ENCODE data around the gene TESMIN.

Gene TESMIN

GRCh38 chr11:68743539-68743938 is 7.8 kb downstream of the TESMIN start:
- no peak overlapping the region for H3K4me3 ChIP-seq (ENCODE audit: low read length)
- H3K4me1 ChIP-seq (ENCODE audit: low read length): no peaks in the 10 kb centered on the region
- H3K27ac ChIP-seq (ENCODE audit: low read length): no peak overlapping the region
- no peak overlapping the region for H3K4me2 ChIP-seq (ENCODE audit: low read depth, low read length)
- no peak for DNase-seq
- TF ChIP-seq EZH2phosphoT487 (IDR thresholded peaks at IDR 0.05; ENCODE audit: low read length): no peak
- no peak for TF ChIP-seq CTCF (IDR thresholded peaks at IDR 0.05; ENCODE audit: low read length)
- no peak for TF ChIP-seq EZH2 (optimal IDR thresholded peaks at IDR 0.05; ENCODE audit: low read depth, low read length)
- H3K79me2 ChIP-seq (ENCODE audit: low read length): no peaks in the 10 kb centered on the region
- H4K20me1 ChIP-seq (ENCODE audit: insufficient read depth, low read length): no peaks in the 10 kb centered on the region
- no peaks in the 10 kb centered on the region for H3K9me3 ChIP-seq (replicated peaks; ENCODE audit: insufficient read depth, low read length)
- no peaks in the 10 kb centered on the region for H3K27me3 ChIP-seq (replicated peaks; ENCODE audit: insufficient read depth, low read length)
- H3F3A ChIP-seq (ENCODE audit: insufficient read depth, low read length): no peaks in the 10 kb centered on the region
- no peak overlapping the region for H2AFZ ChIP-seq (ENCODE audit: low read length)
- no peak overlapping the region for H3K9ac ChIP-seq (ENCODE audit: low read length)
- H3K9me2 ChIP-seq (replicated peaks; ENCODE audit: insufficient read depth, low read length): no peaks in the 10 kb centered on the region
- H3K36me3 ChIP-seq (replicated peaks; ENCODE audit: insufficient read depth, low read length): no peaks in the 10 kb centered on the region

GRCh38 chr11:68741463-68741862 is 9.9 kb downstream of the TESMIN start:
- H3K9ac ChIP-seq (ENCODE audit: low read length): no peak overlapping the region
- H3K27me3 ChIP-seq (replicated peaks; ENCODE audit: insufficient read depth, low read length): no peaks in the 10 kb centered on the region
- no peaks in the 10 kb centered on the region for H3K36me3 ChIP-seq (replicated peaks; ENCODE audit: insufficient read depth, low read length)
- H2AFZ ChIP-seq (ENCODE audit: low read length): no peak overlapping the region
- H4K20me1 ChIP-seq (ENCODE audit: insufficient read depth, low read length): no peaks in the 10 kb centered on the region
- H3K79me2 ChIP-seq (ENCODE audit: low read length): no peaks in the 10 kb centered on the region
- no peak overlapping the region for H3K4me3 ChIP-seq (ENCODE audit: low read length)
- DNase-seq: no peak
- no peaks in the 10 kb centered on the region for H3K9me3 ChIP-seq (replicated peaks; ENCODE audit: insufficient read depth, low read length)
- no peak overlapping the region for H3K4me2 ChIP-seq (ENCODE audit: low read depth, low read length)
- no peaks in the 10 kb centered on the region for H3K9me2 ChIP-seq (replicated peaks; ENCODE audit: insufficient read depth, low read length)
- no peaks in the 10 kb centered on the region for H3F3A ChIP-seq (ENCODE audit: insufficient read depth, low read length)
- no peak overlapping the region for H3K27ac ChIP-seq (ENCODE audit: low read length)
- H3K4me1 ChIP-seq (ENCODE audit: low read length): no peaks in the 10 kb centered on the region
- TF ChIP-seq CTCF (IDR thresholded peaks at IDR 0.05; ENCODE audit: low read length): no peak

GRCh38 chr11:68735646-68736045 is 15.7 kb downstream of the TESMIN start:
- H3F3A ChIP-seq (ENCODE audit: insufficient read depth, low read length): no peaks in the 10 kb centered on the region
- no peaks in the 10 kb centered on the region for H3K79me2 ChIP-seq (ENCODE audit: low read length)
- no peaks in the 10 kb centered on the region for H3K27me3 ChIP-seq (replicated peaks; ENCODE audit: insufficient read depth, low read length)
- H4K20me1 ChIP-seq (ENCODE audit: insufficient read depth, low read length): no peaks in the 10 kb centered on the region
- H3K4me2 ChIP-seq (ENCODE audit: low read depth, low read length): no peak overlapping the region
- no peaks in the 10 kb centered on the region for H3K9me2 ChIP-seq (replicated peaks; ENCODE audit: insufficient read depth, low read length)
- no peak overlapping the region for H2AFZ ChIP-seq (ENCODE audit: low read length)
- no peak overlapping the region for H3K4me3 ChIP-seq (ENCODE audit: low read length)
- no peak overlapping the region for H3K9ac ChIP-seq (ENCODE audit: low read length)
- DNase-seq: no peak
- no peaks in the 10 kb centered on the region for H3K9me3 ChIP-seq (replicated peaks; ENCODE audit: insufficient read depth, low read length)
- no peak overlapping the region for H3K27ac ChIP-seq (ENCODE audit: low read length)
- no peaks in the 10 kb centered on the region for H3K36me3 ChIP-seq (replicated peaks; ENCODE audit: insufficient read depth, low read length)
- no peaks in the 10 kb centered on the region for H3K4me1 ChIP-seq (ENCODE audit: low read length)
- no peak for TF ChIP-seq EZH2 (optimal IDR thresholded peaks at IDR 0.05; ENCODE audit: low read depth, low read length)
- TF ChIP-seq CTCF (IDR thresholded peaks at IDR 0.05; ENCODE audit: low read length): no peak
- no peak for TF ChIP-seq EZH2phosphoT487 (IDR thresholded peaks at IDR 0.05; ENCODE audit: low read length)
